GM10847 (cell line): ENCODE measurements around the gene MARK3.

Source experiments
- POLR2A ChIP-seq: IDR thresholded peaks from 2 replicates; pipeline ENCODE4 v1.6.1; 2011; ENCODE audit not compliant: insufficient read length; ENCODE audit errors: extremely low read depth

MARK3 gene

GRCh38 chr14:103519043-103519836 is 134.0 kb downstream of the MARK3 start:
- TF ChIP-seq POLR2A, result no peak

GRCh38 chr14:103519837-103520212 is 134.6 kb downstream of the MARK3 start:
- TF ChIP-seq POLR2A, result no peak

- TF ChIP-seq POLR2A, result no peak
Measured at GRCh38 chr14:103520269-103520656, 135.0 kb downstream of the MARK3 start.

GRCh38 chr14:103520657-103521437 is 135.6 kb downstream of the MARK3 start:
- no peak for TF ChIP-seq POLR2A

GRCh38 chr14:103521438-103521950 is 136.3 kb downstream of the MARK3 start:
- no peak for TF ChIP-seq POLR2A

GRCh38 chr14:103521951-103522563 is 136.8 kb downstream of the MARK3 start:
- no peak for TF ChIP-seq POLR2A

GRCh38 chr14:103522649-103523574 is 137.7 kb downstream of the MARK3 start, which contains the start of gene CKB:
CKB (minus strand) TSS chr14:103522830; CDS start chr14:103522493, 337 bp downstream.
- no peak for TF ChIP-seq POLR2A

GRCh38 chr14:103523575-103523954 is 138.3 kb downstream of the MARK3 start:
- TF ChIP-seq POLR2A, result no peak

GRCh38 chr14:103524002-103524935 is 139.1 kb downstream of the MARK3 start:
- TF ChIP-seq POLR2A, result no peak

- TF ChIP-seq POLR2A, result no peak
Measured at GRCh38 chr14:103526247-103526913, 141.2 kb downstream of the MARK3 start.

- TF ChIP-seq POLR2A, result no peak
Measured at GRCh38 chr14:103526914-103527248, 141.7 kb downstream of the MARK3 start.

- no peak for TF ChIP-seq POLR2A
Measured at GRCh38 chr14:103527408-103528145, 142.4 kb downstream of the MARK3 start.
